GM12865 (cell line): Measurements from ENCODE around the gene ARF1.
A peak's percentile ranks its signal among the peaks of the same experiment; 100 is the strongest.
"Not testable (repeated sequence)": the region's sequence is repeated elsewhere in the genome, so short reads cannot be mapped to it uniquely, and the experiment has no call there.

Source experiments
- DNase-seq: peaks from one replicate; pipeline ENCODE4 v3.0.0; 2010; ENCODE audit warnings: low read depth
- H3K4me3 ChIP-seq: 2 replicates; pipeline ENCODE4 v1.5.1; 2011; ENCODE audit warnings: mild to moderate bottlenecking, low read depth, low read length, control low read depth
- TF ChIP-seq, protein P1 (sequence below): IDR thresholded peaks from 2 replicates; pipeline ENCODE4 v1.5.1; 2011; ENCODE audit warnings: low read length, control low read depth, low read depth, inconsistent platforms; ENCODE audit not compliant: insufficient read depth; ENCODE audit errors: missing control alignments

The ARF1 gene

GRCh38 chr1:228109073-228109961, 26.8 kb downstream of the ARF1 start, which contains the start of gene MRPL55:
Gene MRPL55, minus strand, starts transcription at chr1:228109299. Its CDS starts 1,039 bp downstream, at chr1:228108260.
- DNase-seq = peak; percentile 97
- TF ChIP-seq, protein P1, sequence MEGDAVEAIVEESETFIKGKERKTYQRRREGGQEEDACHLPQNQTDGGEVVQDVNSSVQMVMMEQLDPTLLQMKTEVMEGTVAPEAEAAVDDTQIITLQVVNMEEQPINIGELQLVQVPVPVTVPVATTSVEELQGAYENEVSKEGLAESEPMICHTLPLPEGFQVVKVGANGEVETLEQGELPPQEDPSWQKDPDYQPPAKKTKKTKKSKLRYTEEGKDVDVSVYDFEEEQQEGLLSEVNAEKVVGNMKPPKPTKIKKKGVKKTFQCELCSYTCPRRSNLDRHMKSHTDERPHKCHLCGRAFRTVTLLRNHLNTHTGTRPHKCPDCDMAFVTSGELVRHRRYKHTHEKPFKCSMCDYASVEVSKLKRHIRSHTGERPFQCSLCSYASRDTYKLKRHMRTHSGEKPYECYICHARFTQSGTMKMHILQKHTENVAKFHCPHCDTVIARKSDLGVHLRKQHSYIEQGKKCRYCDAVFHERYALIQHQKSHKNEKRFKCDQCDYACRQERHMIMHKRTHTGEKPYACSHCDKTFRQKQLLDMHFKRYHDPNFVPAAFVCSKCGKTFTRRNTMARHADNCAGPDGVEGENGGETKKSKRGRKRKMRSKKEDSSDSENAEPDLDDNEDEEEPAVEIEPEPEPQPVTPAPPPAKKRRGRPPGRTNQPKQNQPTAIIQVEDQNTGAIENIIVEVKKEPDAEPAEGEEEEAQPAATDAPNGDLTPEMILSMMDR = no peak
- H3K4me3 ChIP-seq = peak within 1 kb of the TSS; percentile 100

GRCh38 chr1:228109962-228110488, 27.5 kb downstream of the ARF1 start:
- peak overlapping the region; percentile 100 for H3K4me3 ChIP-seq
- no peak for DNase-seq
- TF ChIP-seq, protein P1 = no peak

GRCh38 chr1:228110556-228110955, 28.0 kb downstream of the ARF1 start:
- no peak for DNase-seq
- TF ChIP-seq, protein P1 = no peak
- no peak overlapping the region for H3K4me3 ChIP-seq

DNA sequence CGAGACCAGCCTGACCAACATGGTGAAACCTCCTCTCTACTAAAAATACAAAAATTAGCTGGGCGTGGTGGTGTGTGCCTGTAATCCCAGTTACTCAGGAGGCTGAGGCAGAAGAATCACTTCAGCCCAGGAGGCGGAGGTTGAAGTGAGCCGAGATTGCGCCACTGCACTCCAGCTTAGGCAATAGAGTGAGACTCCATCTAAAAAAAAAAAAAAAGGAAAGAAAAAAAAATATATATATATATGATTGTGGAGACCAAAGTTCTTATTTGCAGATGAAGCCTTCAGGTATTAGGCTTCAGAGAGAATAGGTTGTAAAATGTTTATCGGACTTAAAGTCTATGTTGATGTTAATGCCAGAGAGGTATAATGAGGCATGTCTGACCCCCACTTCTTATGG, 28.8 kb downstream of the ARF1 start:
- H3K4me3 ChIP-seq, DNase-seq: not testable (repeated sequence)

- H3K4me3 ChIP-seq = no peak overlapping the region
- TF ChIP-seq, protein P1 = no peak
- DNase-seq = no peak
Observed at GRCh38 chr1:228112167-228112566, 29.7 kb downstream of the ARF1 start.

- TF ChIP-seq, protein P1 = no peak
- DNase-seq = no peak
- no peak overlapping the region for H3K4me3 ChIP-seq
Observed at GRCh38 chr1:228112617-228113016, 30.1 kb downstream of the ARF1 start.

DNA sequence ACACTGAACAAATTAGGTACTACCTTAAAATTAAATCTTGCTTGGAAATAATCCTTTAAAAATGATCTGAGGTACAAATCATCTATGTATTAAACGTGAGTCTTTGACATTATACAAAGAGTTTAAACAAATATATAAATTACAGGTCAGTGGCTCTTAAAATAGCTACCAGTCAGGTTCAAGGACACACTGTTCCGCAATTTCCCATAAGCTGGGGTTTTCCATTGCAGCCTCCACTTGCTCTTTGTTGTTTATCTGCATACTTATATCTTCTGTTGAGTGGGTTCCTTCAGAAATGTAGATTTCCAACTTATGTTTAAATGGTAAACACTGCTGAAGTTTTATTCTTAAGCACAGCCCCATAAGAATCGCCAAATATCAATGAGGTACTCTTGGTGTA, 32.3 kb downstream of the ARF1 start:
- no peak overlapping the region for H3K4me3 ChIP-seq
- TF ChIP-seq, protein P1 = no peak
- no peak for DNase-seq
